Transverse colon (tissue), 4 donors: Measurements from ENCODE around the gene COL8A1. TPM values are rescaled to one million over a fixed set of nuclear protein-coding genes. Genes with fewer than 3 reads are reported as not detected.
"Not testable (repeated sequence)": the region's sequence is repeated elsewhere in the genome, so short reads cannot be mapped to it uniquely, and the experiment has no call there.

Experiments used
- DNase-seq: peaks from one replicate; pipeline ENCODE4 v3.0.0-alpha.2; 2019
- H3K27ac ChIP-seq, 4 donors: fragments of 200-600 bp; sonication (generic); 2 replicates each; pipeline ENCODE4 v1.5.1; 2016 to 2018; ENCODE audit warnings: inconsistent platforms in 4 of 4
- H3K27me3 ChIP-seq: fragments of 200-600 bp; sonication (generic); 2 replicates; pipeline ENCODE4 v1.5.1; 2017; ENCODE audit warnings: inconsistent platforms
- H3K36me3 ChIP-seq, 4 donors: fragments of 200-600 bp; sonication (generic); 2 replicates each; pipeline ENCODE4 v1.5.1; 2017 to 2019; ENCODE audit warnings: inconsistent platforms in 4 of 4
- H3K4me1 ChIP-seq, 4 donors: fragments of 200-600 bp; sonication (generic); 2 replicates each; pipeline ENCODE4 v1.5.1; 2017 to 2020; ENCODE audit warnings: inconsistent platforms in 4 of 4
- H3K4me3 ChIP-seq, 4 donors: fragments of 200-600 bp; sonication (generic); 1 replicate in 1 of 4; 2 replicates in 3 of 4; pipeline versions ENCODE4 v1.5.1 to v1.6.1; 2017 to 2019; ENCODE audit warnings: inconsistent platforms in 4 of 4
- H3K9me3 ChIP-seq, 2 donors: fragments of 200-600 bp; sonication (generic); 2 replicates each; pipeline ENCODE4 v1.5.1; 2017 to 2019; ENCODE audit warnings: inconsistent platforms in 2 of 2
- EP300 ChIP-seq: sonication (generic); formaldehyde crosslinking; IDR thresholded peaks from one replicate; pipeline ENCODE4 v1.6.1; 2017; ENCODE audit warnings: antibody characterized with exemption, low read depth
- POLR2A ChIP-seq: fragments of 450-650 bp; IDR thresholded peaks from one replicate; pipeline ENCODE4 v1.6.1; 2016; ENCODE audit warnings: antibody characterized with exemption, mild to moderate bottlenecking, moderate library complexity
- POLR2AphosphoS5 ChIP-seq, 3 donors: sonication (generic); formaldehyde crosslinking; IDR thresholded peaks; one replicate each; pipeline ENCODE4 v1.6.1; 2016; ENCODE audit warnings: antibody characterized with exemption in 3 of 3
- WGBS, 2 donors: methylation state at CpG; one replicate each; pipeline ENCODE4 v1.1.5; 2018; ENCODE audit warnings: low coverage in 1 of 2; 5-methylcytosine and 5-hydroxymethylcytosine counted together
- in situ Hi-C, 4 donors: fragments of 200-750 bp; cut with MboI; loops; one replicate each; pipeline versions ENCODE4 v1.15.0 to v1.15.1; 2017; ENCODE audit warnings: low sequenced_read_pairs in 3 of 4, low pct_ligation_motif_present in 1 of 4, low pct_unique_long_range_greater_than_20kb in 1 of 4
- intact Hi-C: fragments of 100-400 bp; cut with DNase I; formaldehyde crosslinking; loops from one replicate; pipeline ENCODE4 v1.15.1; 2023; ENCODE audit warnings: low total_unique reads
- total RNA-seq, 4 donors: library from RNA; depleted of rRNA; stranded (reverse); fragments of >200 nt; gene quantifications; one replicate each; pipeline ENCODE4 v1.1.0, GENCODE V29; 2016
- TF ChIP-seq, protein P1 (sequence below), 5 experiments: fragments of 200-600 bp in 3 of 5; fragments of 450-650 bp in 2 of 5; sonication (generic) in 3 of 5; IDR thresholded peaks; 1 replicate in 2 of 5; 2 replicates in 3 of 5; pipeline ENCODE4 v1.5.1; 2016 to 2017; ENCODE audit warnings: antibody characterized with exemption in 5 of 5, inconsistent platforms in 3 of 5, mild to moderate bottlenecking in 2 of 5, moderate library complexity in 1 of 5

Gene COL8A1
- total RNA-seq, result 10 to 100 TPM in 1 of 4 donors, 1 to 10 TPM in 3; 1.5 to 10.5 (median 3.7) TPM

DNA sequence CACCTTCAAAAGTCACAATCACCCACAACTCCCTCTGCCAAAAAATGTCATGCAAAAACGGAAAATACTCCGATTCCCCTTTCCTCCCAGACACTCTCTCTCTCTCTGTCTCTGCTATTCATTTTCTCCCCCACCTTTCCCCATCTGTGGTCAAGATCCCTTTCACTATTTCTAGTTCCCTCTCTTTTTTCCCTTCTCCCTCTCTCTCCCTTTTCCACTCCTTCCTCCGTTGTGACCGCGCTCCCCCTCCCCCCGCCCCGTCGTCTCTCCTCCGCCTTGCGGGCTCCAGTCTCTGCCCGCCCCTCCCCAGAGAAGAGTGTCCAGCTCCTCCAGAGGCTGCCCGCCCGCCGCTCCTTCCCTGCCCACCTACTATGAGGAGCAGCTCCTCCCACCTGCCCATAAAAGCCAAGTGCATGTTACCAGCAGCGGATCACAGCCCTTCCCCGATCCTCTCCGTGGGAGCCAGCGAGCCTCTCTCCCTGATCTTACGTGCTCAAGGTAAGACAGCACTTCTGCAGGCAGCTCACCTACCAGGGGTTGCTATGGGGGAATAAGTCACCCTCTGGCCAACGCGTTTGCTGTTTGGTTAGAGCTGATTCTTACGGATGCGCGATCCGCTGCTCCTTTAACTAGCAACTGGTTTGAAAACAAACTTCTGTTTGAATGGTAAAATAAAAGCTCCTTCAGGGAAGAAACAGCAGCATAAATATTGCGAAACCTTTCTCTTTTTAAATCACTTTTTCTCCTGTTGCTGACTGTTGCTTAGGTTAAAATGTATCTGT, at the start of gene COL8A1:
Gene COL8A1, plus strand, starts transcription at position 428 of the 782 bp plus-strand sequence. CDS start 152,089 bp downstream, outside the sequence.
- H3K27me3 ChIP-seq, result peaks cover 53% of the 10 kb centered on the region

DNA sequence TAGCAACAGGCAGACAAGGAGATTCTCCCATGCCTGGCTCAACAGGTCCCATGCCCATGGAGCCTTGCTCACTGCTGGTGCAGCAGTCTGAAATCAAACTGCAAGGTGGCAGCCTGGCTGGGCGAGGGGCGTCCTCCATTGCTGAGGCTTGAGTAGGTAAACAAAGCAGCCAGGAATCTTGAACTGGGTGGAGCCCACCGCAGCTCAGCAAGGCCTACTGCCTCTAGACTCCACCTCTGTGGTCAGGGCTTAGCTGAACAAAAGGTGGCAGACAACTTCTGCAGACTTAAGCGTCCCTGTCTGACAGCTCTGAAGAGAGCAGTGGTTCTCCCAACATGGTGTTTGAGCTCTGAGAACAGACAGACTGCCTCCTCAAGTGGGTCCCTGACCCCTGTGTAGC, 49.2 kb upstream of the COL8A1 start:
- DNase-seq, H3K9me3 ChIP-seq, H3K27ac ChIP-seq, in situ Hi-C loops, H3K4me3 ChIP-seq, H3K27me3 ChIP-seq, H3K36me3 ChIP-seq, intact Hi-C loops, H3K4me1 ChIP-seq: not testable (repeated sequence)
- 60% methylated on average over 4 of the region's 4 CpGs; no CpG with 5 or more reads in 1 of the 2 donors for WGBS, 2 donors

More for the DNA sequence above, at the start of gene COL8A1:
- peak; percentile 23 for DNase-seq
- Histone ChIP-seq H3K9me3 (no peaks in the 10 kb centered on the region), H3K36me3 (no peaks in the 10 kb centered on the region), H3K4me1 (peaks cover 0 to 10% (median 0%) of the 10 kb centered on the region in 4 donors), H3K27ac (peak within 1 kb of the TSS; percentile 55 to 86 (median 74)), H3K4me3 (peak within 1 kb of the TSS; percentile 15 to 48 (median 33))
- intact Hi-C loops (no loop called here), in situ Hi-C loops (no loop called here)
- TF ChIP-seq, protein P1, sequence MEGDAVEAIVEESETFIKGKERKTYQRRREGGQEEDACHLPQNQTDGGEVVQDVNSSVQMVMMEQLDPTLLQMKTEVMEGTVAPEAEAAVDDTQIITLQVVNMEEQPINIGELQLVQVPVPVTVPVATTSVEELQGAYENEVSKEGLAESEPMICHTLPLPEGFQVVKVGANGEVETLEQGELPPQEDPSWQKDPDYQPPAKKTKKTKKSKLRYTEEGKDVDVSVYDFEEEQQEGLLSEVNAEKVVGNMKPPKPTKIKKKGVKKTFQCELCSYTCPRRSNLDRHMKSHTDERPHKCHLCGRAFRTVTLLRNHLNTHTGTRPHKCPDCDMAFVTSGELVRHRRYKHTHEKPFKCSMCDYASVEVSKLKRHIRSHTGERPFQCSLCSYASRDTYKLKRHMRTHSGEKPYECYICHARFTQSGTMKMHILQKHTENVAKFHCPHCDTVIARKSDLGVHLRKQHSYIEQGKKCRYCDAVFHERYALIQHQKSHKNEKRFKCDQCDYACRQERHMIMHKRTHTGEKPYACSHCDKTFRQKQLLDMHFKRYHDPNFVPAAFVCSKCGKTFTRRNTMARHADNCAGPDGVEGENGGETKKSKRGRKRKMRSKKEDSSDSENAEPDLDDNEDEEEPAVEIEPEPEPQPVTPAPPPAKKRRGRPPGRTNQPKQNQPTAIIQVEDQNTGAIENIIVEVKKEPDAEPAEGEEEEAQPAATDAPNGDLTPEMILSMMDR (IDR thresholded peaks at IDR 0.05), result no peak
- no peak for TF ChIP-seq EP300
- TF ChIP-seq POLR2AphosphoS5 (IDR thresholded peaks at IDR 0.05), result peak in 2 of 3 donors; percentile 30 to 35
- no peak for TF ChIP-seq POLR2A
- 10 to 17% methylated on average over 7 to 26 of the region's 26 CpGs for WGBS, 2 donors

DNA sequence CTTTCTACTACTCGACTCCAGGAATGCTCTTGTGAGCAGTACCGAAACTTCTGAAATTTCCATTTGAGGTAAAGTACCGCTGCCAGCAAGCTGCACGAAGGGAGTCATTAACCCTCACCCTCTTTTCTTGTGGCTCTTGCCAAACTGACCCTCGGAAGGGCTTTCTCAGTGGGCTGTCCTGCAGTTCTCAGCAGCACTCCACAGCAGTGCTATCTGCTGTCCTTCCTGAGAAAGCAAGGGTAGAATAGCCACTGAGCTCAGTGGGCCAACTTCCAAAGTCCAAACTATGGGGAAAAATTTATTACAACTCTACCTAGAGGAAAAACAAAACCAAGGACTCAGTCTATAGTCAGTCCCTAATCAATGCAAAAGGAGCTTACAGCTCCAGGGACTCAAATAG, 38.5 kb upstream of the COL8A1 start:
- Histone ChIP-seq H3K4me1 (no peaks in the 10 kb centered on the region), H3K9me3 (no peaks in the 10 kb centered on the region), H3K36me3 (no peaks in the 10 kb centered on the region), H3K4me3 (no peak overlapping the region), H3K27me3 (no peaks in the 10 kb centered on the region), H3K27ac (no peak overlapping the region)
- in situ Hi-C loops (no loop called here), intact Hi-C loops (no loop called here)
- WGBS, 2 donors, result 82 to 92% methylated on average over 2 to 5 of the region's 5 CpGs
- DNase-seq, result no peak
- TF ChIP-seq POLR2AphosphoS5 (IDR thresholded peaks at IDR 0.05) (no peak), EP300 (no peak), POLR2A (no peak)
- TF ChIP-seq, protein P1 (IDR thresholded peaks at IDR 0.05), result no peak

DNA sequence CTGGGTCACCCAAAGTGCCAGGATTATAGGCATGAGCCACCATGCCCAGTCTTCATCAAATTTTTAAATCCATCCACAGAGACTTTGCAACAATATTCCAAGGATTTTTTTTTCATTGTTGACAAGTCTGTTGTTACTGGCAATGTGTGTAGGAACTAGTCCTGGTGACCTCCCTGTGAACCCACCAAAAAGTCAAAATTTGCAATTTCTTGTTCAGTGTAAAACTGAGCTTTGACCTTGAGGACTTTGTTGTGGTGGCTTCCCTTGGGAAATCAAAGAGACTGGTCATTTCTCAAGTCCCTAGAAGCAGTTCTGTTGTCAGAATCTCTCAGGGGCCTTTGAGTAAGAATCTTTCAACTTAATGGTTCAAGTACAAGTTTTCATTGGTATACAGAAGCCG, 36.9 kb upstream of the COL8A1 start:
- 89% methylated on average over 1 of the region's 1 CpG; no CpG with 5 or more reads in 1 of the 2 donors for WGBS, 2 donors
- H3K27me3 ChIP-seq, result no peaks in the 10 kb centered on the region
- H3K4me3 ChIP-seq, result no peak overlapping the region
- no peaks in the 10 kb centered on the region for H3K4me1 ChIP-seq
- intact Hi-C loops, result no loop called here
- TF ChIP-seq EP300 (no peak), POLR2AphosphoS5 (IDR thresholded peaks at IDR 0.05) (no peak), POLR2A (no peak)
- TF ChIP-seq, protein P1 (IDR thresholded peaks at IDR 0.05), result no peak
- in situ Hi-C loops, result no loop called here
- no peaks in the 10 kb centered on the region for H3K9me3 ChIP-seq
- H3K36me3 ChIP-seq, result no peaks in the 10 kb centered on the region
- no peak overlapping the region for H3K27ac ChIP-seq
- DNase-seq, result no peak
